GM12891 (cell line): ENCODE results near the gene GNAO1.

Source experiments
- POLR2A ChIP-seq: IDR thresholded peaks from 2 replicates; pipeline ENCODE4 v1.6.1; 2011; ENCODE audit warnings: low read depth, low read length, control low read depth
- POLR2AphosphoS5 ChIP-seq: IDR thresholded peaks from 2 replicates; pipeline ENCODE4 v1.6.1; 2011; ENCODE audit warnings: low read depth, low read length, control low read depth
- SPI1 ChIP-seq: IDR thresholded peaks from 2 replicates; pipeline ENCODE4 v1.6.1; 2011; ENCODE audit warnings: low read depth, low read length, control low read depth
- TAF1 ChIP-seq: IDR thresholded peaks from 2 replicates; pipeline ENCODE4 v1.6.1; 2011; ENCODE audit warnings: low read depth, low read length, control low read depth

DNA sequence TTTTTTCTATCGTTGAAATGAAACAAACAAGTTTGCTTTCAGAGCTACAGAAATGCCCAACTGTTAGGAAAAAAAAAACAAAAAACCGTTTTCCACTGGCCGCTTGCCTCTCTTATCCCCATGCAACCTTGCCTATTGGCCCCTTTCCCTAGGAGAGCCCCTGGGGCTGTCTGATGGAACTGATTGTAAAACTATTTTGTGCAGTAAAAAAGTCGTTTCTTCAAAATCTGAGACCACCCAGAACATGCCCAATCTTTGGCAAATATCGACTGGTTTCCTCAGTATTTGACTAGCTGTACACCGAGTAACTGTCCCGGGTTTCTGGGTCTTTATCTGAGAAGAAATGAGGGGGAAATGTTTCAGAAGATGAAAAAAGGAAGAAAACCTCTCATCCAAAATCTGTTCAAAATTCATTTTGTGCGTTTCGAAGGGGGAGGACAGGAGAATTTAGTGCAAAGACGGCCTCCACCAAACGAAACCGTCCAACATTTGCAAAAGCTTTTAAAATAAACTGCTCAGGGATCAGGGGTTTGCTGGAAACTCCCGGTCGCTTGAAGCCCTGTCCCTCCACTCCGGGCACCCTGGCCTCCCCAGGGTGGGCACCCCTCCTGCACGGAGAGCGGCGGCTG is 1.1 kb upstream of the GNAO1 start:
- TF ChIP-seq POLR2A, result no peak
- TF ChIP-seq TAF1, result no peak
- no peak for TF ChIP-seq POLR2AphosphoS5
- no peak for TF ChIP-seq SPI1
